Hematopoietic multipotent progenitor cell treated with erythropoietin and hydrocortisone succinate and interleukin-3 and kit ligand, for 17 days (in vitro differentiated cells): ENCODE data around the gene TPST1.
"Not testable (repeated sequence)": the region's sequence is repeated elsewhere in the genome, so short reads cannot be mapped to it uniquely, and the experiment has no call there.

ENCODE experiments used
- DNase-seq: peaks from one replicate; pipeline ENCODE4 v3.0.0-alpha.2; 2015; ENCODE audit warnings: low spot score

TPST1 gene

DNA sequence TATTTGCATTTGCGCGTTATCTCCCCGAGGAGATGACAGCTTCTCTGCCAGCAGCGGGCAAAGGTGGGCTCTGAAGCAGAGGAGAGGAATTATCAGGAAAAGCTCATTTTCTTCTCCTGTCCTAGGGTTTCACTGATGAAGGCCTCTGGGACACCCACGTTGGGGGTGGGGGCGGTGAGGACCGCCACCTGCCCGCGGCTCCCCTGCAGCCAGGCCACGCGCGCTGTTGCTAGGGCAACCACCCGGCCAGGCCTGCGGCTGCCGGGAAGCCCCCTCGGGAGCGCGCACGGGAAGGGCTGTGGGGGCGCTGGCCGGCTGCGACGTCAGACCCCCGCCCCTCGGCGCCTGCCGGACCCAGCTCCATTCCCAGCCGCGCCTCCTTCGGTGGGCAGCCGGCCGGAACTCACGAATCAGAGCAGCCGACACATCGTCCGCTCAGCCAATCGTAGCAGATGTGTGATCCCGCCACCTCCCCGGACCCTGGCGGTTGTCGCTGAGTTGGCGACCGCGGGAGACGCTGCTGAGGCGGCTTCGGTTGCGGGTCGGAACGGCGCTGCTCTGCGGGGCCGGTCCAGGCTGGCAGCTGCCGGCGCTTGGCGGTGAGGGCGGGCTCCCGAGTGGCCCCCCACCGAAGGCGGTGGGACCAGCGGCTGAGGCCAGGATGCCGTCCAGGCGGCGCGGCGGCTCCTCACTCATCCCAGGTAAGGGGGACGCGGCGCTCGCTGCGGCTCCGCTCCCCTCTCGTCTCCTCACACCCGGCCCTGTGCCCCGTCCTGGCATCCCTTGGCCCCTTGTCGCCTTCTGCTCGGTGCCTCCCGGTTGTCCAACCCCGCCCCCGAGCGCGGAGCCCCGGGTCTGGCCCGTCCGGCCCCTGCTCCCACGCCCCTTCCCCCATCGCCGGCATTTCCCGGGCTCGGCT, at the start of gene TPST1:
TSS of gene TPST1 (plus strand) at position 513 of the 919 bp plus-strand sequence. CDS start 35,092 bp downstream, outside the sequence.
- DNase-seq = no peak

DNA sequence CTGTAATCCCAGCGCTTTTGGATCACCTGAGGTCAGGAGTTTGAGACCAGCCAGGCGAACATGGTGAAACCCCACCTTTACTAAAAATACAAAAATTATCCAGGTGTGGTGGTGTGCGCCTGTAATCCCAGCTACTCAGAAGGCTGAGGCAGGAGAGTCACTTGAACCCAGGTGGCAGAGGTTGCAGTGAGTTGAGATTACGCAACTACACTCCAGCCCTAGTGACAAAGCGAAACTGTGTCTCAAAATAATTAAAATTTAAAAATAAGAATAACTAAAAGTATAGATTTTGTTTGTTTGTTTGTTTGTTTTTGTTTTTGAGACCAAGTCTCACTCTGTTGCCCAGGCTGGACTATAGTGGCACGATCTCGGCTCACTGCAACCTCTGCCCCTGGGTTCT, 49.1 kb upstream of the TPST1 start:
- DNase-seq = not testable (repeated sequence)

DNA sequence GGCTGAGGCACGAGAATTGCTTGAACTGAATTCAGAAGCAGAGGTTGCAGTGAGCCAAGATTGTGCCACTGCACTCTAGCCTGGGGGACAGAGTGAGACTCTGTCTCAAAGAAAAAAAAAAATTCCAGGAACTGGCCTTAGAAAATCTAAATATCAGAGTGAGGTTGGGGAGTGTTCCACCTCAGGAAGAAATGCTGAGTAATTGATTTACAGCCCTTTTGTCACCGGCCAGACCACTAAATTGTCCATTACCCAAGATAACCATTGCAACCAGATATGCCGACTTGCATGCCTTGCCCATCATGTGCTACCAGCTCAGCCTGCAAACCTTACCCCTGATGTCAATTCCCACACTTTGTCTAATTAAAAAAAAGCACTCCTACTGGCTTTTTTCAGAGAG, 48.1 kb upstream of the TPST1 start:
- no peak for DNase-seq

DNA sequence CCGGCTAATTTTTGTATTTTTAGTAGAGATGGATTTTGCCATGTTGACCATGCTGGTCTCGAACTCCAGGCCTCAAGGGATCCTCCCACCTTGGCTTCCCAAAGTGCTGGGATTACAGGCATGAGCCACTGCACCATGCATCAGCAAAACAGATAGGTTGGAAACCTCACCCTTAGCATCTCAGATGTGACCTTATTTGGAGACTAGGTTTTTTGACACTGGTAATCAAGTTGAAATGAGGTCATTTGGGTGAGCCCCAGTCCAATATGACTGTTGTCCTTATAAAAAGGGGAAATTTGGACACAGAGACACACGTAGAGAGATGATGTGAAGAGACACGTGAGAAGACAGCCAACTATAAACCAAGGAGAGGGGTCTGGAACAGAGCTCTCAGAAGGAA, 42.5 kb upstream of the TPST1 start:
- no peak for DNase-seq

DNA sequence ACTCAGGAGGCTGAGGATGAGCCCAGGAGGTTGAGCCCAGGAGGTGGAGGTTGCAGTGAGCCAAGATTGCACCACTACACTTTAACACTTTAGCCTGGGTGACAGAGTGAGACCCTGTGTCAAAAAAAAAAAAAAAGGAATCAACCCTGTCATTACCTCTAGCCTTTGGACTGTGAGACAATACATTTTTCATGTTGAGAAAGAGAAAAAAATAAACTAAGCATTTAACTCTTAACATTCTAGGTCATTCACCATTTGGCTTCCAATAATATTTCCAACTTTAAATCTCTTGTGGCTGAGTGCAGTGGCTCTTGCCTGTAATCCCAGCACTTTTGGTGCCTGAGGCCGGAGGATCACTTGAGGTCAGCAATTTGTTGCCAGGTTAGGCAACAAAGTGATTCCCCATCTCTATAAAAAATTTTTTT, 41.9 kb upstream of the TPST1 start:
- no peak for DNase-seq

DNA sequence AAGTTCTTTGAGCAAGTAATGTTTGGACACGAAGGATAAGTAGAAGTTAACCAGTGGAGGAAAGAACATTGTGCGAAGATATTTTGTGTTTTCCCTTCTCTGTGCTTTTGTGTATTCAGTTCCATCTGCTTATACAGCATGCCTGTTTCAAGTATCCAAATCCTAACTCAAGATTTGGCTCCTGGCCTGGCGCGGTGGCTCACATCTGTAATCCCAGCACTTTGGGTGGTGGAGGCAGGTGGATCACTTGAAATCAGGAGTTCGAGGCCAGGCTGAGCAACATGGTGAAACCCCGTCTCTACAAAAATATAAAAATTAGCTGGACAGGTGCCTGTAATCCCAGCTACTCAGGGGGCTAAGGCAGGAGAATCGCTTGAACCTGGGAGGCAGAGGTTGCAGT, 40.8 kb upstream of the TPST1 start:
- DNase-seq = no peak

DNA sequence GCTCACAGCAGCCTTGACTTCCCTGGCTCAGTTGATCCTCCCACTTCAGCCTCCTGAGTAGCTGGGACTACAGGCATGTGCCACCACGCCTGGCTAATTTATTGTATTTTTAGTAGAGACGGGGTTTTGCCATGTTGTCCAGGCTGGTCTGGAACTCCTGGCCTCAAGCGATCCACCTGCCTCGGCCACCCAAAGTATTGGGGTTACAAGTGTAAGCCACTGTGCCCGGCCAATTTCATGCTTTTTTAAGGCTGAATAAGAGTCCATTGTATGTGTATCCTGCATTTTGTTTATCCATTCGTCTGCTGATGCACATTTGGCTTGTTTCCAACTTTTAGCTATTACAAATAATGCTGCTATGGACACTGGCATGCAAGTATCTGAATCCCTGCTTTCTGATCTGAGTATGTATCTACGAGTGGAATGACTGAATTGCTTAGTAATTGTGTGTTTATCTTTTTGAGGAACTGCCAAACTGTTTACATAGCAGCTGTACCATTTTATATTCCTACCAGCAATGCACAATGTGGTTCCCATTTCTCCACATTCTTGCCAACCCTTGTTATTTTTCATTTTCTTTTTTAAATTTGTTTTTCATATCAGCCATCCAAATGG, 37.3 kb upstream of the TPST1 start:
- no peak for DNase-seq

DNA sequence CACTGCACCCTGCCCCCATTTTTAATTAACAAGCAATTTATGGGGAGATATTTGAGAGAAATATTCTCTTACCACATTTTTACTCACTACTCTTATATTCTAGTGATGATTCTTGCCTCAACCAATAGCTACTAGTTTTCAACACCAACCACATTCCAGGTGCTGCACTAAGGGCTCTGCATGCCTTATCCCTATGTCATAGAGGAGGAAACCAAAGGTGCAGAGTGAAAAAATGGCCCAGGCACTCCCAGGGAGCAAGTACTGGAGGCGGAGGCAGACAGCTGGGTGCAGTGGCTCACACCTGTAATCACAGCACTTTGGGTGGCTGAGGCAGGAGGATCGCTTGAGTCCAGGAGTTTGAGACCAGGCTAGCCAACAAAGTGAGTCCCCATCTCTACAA, 35.5 kb upstream of the TPST1 start:
- DNase-seq = no peak

DNA sequence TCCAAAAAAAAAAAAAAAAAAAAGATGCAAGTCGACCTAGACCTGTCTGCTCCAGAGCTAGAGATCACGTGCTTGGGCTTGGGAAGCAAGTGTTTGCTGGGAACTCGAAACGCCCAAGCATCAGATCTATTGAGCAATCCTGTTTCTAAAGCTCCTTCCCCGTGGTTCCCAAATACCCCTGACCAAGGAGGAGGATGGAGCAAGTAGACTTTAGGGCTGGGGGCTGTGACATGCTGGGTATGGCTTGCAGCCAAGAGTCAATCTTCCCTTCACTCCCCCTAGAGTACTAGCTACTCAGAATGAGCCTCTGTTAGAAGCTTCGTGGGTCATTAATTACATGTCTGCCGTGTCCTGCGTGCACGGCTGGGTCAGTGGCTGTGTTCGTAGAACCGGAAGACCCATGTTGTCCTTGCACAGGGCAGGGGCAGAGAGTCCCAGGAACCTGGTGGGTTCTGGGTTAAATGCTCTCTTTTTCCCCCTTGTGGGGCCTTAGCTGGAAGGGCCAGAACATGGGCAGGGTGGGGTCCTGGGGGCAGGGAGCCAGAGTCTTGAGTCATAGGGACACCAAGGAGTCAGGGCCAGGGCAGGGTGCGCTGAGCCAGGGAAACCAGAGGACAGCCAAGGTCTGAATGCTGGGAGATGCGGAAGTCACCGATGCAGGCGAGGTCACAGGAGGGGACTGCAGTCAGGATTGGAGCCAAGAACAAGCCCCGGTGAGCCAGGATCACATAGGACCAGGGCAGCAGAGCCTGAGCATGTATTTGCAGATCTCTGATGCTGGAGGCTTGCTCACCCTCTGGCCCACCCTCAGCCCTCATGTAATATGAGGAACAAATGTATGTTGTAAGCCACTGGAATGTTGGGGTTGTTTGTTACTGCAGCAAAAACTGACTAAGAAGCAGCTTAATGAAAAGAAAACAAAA, 34.6 kb upstream of the TPST1 start:
- no peak for DNase-seq

DNA sequence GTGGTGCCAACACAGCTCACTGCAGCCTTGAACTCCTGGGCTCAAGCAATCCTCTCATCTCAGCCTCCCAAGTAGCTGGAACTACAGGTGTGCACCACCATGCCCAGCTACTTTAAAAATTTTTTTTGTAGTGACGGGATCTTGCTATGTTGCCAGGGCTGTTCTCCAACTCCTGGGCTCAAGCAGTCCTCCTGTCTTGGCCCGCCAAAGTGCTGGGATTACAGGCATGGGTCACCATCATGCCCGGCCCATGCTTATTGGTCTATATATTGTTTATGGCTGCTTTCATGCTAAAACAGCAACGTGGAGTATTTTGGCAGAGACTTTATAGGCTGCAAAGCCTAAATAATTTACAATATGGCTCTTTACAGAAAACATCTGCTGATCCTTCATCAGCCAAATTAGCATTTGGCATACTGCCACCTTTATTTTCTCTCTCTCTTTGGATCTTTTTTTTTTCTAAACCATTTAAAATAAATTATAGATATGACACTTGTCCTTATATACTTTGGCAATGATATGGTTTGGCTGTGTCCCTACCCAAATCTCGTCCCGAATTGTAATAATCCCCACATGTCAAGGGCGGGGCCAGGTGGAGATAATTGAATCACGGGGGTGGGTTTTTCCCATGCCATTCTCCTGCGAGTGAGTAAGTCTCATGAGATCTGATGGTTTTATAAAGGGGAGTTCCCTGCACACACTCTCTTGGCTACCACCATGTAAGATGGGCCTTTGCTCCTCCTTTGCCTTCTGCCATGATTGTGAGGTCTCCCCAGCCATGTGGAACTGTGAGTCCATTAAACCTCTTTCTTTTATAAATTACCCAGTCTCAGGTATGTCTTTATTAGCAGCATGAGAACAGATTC, 32.4 kb upstream of the TPST1 start:
- not testable (repeated sequence) for DNase-seq

DNA sequence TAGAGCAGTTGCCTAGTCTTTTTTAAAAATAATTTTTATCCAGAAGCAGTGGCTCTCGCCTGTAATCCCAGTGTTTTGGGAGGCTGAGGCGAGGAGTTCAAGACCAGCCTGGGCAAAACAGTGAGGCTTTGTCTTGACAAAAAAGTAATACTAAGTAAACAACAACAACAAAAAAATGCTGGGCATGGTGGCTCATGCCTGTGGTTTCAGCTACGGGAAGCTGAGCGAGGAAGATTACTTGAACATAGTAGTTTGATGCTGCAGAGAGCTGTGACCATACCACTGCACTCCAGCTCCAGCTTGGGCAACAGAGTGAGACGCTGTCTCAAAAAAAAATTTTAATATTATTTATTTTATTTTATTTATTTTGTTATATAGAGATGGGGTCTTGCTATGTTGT, 31.3 kb upstream of the TPST1 start:
- DNase-seq = no peak

DNA sequence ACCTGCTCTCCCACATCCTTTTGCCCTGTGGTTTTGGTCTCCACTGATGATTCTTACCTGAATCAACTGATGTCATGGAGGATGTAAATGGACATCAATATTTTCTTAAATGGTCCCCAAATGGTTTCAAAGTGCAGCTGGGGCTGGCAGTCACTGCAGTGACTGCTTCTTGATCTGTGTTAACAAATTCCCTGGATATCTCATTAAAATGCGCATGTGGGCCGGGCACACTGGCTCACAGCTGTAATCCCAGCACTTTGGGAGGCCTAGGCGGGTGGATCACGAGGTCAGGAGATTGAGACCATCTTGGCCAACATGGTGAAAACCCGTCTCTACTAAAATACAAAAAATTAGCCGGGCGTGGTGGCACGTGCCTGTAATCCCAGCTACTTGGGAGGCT, 30.1 kb upstream of the TPST1 start:
- DNase-seq = not testable (repeated sequence)

DNA sequence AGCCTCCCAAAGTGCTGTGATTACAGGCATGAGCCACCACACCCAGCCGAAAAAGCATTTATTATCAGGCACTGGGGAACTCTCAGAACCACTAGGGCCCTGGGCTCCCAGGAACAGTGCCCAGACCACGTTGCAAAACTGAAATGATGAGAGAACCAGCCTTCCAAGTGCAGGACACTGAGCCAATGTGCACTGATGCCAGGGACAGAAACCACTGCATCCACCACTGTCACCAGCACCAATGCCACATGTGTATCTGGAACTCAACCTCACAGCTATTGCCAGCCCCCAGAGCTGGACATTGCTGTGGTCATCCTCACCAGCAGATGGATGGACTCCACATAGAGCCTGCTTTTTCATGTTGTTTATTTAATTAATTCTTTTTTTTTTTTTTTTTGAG, 28.2 kb upstream of the TPST1 start:
- DNase-seq = no peak

DNA sequence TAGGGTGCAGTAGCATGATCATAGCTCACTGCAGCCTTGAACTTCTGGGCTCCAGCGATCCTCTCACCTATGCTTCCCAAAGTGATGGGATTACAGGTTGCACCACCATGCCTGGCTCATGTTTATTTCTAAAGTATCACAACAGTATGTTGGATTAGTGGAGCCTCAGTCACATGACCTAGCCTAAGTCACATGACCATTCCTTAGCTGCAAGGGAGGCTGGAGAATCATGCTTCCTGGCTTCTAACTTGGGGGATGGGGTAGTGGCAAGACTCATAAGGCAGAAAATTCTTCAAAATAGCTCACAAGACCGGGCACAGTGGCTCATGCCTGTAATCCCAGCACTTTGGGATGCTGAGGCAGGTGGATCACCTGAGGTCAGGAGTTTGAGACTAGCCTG, 26.9 kb upstream of the TPST1 start:
- DNase-seq = no peak

DNA sequence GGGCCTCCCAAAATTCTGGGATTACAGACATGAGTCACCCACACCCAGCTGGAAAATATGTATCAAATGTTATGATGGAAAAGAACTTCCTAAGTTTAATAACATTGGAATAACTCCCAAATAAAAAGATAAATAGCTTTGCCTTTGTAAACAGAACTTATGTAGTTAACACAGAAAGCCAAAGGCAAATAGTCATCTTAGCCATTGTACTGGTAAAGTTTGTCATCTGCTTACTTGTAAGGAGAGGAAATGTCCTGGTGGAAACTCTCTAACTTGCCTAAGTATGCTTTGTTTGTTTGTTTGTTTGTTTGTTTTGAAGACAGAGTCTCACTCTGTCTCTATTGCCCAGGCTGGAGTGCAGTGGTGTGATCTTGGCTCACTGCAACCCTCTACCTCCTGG, 23.8 kb upstream of the TPST1 start:
- no peak for DNase-seq

DNA sequence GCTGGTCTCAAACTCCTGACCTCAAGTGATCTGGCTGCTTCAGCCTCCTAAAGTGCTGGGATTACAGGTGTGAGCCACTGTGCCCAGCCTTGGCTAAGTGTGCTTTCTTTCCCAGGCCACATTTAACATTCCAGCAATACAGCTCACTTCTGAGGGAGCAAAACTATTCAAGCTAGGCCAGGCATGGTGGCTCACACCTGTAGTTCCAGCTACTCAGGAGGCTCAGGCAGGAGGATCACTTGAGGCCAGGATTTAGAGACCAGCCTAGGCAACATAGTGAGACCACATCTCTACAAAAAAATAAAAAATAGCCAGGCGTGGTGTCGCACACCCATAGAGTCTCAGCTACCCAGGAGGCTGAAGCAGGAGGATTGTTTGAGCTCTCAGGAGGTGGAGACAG, 23.3 kb upstream of the TPST1 start:
- DNase-seq = no peak

DNA sequence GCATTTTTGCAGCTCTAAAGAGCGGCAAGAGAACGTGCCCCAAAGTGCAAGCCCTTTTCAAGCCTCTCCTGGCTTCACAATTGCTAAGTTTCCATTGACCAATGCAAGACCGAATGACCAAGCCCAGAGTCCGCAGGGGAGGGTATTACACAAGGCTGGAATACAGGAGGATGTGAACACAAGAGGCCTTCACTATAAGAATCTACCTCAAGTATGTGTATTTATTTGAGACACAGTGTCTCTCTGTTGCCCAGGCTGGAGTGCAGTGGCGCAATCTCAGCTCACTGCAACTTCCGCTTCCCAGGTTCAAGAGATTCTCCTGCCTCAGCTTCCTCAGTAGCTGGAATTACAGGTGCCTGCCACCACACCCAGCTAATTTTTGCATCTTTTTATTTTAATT, 22.2 kb upstream of the TPST1 start:
- no peak for DNase-seq

DNA sequence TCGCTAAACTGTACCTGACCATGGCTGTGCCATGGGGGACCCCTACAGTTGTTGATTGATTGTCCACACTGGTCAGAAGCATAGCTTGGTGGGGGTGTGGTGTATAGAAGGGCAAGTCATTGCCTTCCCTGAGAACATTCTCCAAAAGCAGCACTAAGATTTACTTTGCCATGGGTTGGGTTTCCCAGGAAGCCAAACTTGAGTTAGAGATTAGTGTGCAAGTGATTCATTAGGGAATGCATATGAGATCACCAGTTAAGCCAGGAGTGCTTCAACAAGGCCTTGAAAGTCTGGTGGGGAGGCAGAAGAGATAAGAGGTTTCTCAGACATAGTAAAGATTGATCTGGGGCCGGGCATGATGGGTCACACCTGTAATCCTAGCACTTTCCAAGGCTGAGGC, 21.4 kb upstream of the TPST1 start:
- no peak for DNase-seq

DNA sequence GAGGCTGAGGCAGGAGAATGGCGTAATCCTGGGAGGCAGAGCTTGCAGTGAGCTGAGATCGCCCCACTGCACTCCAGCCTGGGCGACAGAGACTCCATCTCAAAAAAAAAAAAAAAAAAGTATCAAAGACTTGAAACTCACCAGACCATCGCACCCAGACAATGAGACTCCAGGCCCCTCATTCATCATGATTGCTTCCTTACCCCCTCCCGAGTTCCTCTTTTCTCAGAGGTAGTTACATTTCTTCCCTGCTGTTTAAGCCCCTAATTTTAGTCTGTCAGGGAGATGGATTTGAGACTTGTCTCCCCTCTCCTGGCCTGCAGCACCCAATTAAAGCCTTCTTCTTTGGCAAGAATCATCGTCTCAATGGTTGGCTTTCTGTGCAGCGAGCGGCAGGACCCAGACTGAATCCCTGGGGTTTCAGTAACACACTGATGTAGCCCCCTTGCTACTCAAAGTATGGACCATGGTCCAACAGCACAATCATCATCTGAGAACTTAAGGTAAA, 19.4 kb upstream of the TPST1 start:
- no peak for DNase-seq

DNA sequence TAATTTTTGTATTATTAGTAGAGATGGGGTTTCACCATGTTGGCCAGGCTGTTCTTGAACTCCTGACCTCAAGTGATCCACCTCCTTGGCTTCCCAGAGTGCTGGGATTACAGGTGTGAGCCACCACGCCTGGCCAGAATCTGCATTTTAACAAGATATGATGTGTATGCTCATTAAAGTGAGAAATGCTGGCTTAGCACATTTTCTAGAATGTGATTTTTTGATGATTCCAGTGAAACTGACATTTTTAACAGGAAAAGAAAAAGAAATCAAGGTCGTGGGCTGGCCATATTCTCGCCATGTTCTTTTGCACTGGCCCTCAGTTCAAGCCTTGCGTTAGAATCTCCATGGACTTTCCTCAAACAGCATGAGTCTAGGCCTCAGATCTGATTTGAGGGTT, 18.1 kb upstream of the TPST1 start:
- DNase-seq = no peak

DNA sequence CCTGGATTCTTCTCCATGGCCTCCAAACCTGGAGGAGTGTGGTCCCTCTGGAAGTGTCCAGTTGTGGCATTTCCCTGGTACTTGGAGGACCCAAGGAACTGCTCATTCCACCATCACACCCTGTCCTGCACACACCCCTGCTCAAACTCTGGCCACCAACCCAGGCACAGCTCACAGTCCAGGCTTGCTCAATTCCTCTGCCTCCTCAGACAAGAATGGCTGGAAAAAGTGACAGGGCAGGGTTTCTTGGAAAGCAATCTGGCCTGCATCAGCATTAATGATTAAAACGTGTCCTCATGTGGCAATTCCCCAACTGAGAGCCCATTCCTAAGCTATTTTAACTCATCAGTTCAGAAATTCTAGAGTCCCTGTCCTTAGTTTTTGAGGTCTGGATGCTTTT, 17.2 kb upstream of the TPST1 start:
- DNase-seq = no peak
